NCI-H2171 treated with DMSO at 0.1 percent for 48 hours (cell line): ENCODE results near the gene FBXW2.
"Not testable (repeated sequence)": the region's sequence is repeated elsewhere in the genome, so short reads cannot be mapped to it uniquely, and the experiment has no call there.

Experiments
- DNase-seq: peaks from one replicate; lab custom pipeline; 2025; lab: John Stamatoyannopoulos, UW

The FBXW2 gene, protein sequence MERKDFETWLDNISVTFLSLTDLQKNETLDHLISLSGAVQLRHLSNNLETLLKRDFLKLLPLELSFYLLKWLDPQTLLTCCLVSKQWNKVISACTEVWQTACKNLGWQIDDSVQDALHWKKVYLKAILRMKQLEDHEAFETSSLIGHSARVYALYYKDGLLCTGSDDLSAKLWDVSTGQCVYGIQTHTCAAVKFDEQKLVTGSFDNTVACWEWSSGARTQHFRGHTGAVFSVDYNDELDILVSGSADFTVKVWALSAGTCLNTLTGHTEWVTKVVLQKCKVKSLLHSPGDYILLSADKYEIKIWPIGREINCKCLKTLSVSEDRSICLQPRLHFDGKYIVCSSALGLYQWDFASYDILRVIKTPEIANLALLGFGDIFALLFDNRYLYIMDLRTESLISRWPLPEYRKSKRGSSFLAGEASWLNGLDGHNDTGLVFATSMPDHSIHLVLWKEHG

DNA sequence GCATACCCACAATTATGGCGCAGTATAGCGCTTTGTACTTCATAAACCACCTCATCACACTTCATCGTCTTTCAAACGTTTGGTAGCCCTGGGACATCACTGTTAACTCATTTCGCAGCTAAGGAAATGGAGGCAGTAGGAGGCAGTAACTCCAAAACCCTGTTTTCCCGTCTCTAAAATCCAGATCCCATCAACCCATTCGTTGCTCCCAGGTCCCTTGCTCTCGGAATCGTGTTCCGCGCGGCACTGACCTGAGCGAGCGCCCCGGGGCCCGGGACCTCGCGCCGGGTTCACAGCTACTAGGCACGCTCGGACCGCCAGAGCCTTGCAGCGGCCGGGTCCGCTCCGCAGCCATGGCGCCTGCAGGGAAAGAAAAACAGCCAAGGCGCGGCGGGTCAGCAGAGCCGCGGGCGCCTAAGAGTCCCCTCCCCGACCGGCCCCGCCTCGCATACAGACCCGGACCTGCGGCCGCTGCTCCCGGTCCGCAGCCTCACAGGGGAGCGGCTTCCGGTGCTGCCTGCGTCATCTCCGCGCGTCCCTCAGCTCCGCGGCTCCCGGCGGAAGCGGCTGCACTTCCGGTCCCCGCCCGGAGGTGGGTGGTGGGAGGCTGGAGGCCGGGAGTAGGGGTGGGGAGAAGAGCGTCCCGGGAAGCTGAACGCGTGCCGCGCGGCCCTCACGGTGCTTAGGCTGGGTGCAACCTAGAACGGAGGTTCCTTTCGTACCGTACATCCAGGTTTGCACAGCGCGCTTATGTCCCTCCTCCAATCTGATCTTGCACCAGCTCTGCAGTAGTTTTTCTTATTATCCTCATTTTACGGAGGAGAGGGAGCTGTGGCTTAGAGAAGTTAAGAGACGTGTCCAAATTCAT is at the start of gene FBXW2:
Gene FBXW2, minus strand, starts transcription at position 519 of the 868 bp plus-strand sequence. CDS start 5,158 bp downstream, outside the sequence.
- DNase-seq, result peak; percentile 88

DNA sequence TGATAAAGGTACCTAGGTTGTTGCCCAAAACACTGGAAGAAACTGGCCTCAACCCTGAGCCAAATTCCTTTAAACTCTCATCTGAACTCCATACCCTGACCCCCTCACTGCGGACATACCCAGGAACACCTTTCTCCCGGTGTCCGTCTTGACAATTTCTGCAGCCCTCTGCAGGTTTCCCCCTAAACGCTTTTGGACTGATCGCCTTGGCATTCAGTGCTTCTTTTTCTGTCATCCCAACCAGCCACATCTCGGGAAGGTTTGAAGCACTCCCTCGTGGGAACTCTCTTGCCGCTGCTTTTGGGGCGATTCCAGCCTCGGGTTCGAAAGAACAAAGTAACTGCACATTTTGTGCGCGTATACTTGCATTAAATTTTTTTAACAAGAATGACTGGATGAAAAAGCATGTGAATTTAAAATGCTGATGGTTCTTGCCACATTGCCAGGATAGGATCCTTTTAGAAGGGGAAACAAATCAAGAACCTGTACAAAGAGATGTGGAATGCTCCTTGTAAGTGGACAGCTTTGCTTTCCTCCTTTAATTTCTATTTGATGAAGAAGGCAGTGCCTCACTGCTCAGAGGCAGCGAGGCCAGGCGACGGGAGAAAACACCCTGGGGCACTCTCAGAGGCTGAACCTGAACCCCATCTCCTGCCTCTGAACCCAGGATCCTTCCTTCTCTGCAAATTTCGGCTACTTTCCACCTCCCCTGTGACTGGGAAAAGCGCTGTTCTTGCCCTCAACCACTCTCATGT is 48.9 kb upstream of the FBXW2 start:
- DNase-seq, result no peak

DNA sequence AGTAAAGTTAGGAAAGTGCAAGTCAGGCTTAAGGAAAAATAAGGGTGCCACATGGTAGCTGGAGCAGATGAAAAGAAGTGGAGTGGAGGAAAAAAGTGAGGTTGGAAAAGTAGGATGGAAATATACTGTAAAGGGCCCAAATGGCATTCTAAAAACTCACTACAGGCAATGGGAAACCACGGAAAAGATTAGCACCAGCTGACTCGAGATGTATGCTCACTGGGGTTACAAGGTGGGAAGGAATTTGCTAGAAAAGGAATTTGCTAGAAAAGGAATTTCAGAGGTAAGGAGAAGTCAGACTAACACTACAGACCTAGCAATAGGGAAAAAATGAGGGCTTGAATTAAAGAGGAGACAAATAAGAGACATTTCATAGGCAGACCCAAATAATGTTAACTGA is 45.9 kb upstream of the FBXW2 start:
- DNase-seq, result no peak

DNA sequence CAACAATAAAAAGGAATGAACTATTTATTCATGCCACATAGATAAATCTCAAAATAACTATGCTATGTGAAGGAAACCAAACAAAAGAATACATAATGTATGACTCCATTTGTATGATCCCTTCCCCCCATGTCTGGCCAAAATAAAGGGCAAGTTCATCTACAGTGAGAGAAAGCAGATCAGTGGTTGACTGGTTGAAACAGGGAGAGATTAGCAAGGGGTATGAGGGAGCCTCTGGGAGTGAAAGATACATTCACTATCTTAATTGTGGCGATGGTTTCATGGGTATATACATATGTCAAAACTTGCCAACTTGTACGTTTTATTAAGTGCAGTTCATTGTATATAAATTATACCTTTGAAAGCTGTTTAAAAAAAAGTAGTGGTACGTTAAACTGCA is 44.7 kb upstream of the FBXW2 start:
- no peak for DNase-seq

DNA sequence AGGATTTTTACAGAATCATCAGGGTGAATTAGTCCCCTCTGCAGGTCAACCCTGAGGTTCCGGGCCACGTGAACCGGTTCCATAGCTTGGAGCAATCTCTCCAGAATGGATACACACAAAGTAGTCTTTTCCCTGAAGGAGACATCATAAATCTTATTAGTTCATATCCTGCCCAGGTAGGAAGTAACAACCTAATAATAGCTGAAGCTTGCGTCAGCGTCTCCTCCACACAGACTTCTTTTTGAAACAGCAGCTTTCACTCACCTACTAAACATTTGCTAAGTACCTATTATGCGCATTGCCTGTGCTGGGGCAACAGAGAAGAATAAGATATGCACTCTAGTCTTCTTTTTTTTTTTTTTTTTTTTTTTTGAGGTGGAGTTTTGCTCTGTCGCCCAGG is 40.1 kb upstream of the FBXW2 start:
- no peak for DNase-seq

DNA sequence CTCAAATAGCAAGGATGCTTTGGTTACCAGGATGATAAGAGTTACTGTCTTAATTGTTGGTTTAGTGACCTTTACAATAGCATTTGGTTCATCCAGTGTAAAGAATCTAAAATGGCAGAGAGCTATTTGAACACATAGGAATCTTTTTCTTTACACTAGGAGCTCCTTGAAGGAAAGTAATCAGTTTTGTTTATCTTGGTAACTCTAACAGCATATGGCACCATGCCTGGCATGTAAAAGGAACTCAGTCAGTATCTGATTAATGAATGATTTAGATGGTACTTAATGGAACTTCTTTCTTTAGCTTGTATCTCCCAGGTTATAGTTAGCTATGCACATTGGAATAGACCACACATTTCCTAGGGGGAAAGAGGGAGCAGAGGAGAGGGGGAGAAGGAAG is 39.6 kb upstream of the FBXW2 start:
- DNase-seq, result no peak

DNA sequence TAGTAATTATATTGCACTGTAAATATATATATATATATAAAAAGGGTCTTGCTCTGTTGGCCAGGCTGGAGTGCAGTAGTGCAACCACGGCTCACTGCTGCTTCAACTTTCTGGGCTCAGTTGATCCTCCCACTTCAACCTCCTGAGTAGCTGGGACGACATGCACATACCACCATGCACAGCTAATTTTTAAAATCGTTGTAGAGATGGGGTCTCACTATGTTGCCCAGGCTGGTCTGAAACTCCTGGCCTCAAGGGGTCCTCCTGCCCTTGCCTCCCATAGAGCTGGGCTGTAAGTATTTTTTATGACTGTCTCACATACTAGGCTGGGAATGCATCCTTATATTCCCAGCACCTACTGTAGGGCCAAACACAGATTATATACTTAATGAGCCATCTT is 37.6 kb upstream of the FBXW2 start:
- no peak for DNase-seq

DNA sequence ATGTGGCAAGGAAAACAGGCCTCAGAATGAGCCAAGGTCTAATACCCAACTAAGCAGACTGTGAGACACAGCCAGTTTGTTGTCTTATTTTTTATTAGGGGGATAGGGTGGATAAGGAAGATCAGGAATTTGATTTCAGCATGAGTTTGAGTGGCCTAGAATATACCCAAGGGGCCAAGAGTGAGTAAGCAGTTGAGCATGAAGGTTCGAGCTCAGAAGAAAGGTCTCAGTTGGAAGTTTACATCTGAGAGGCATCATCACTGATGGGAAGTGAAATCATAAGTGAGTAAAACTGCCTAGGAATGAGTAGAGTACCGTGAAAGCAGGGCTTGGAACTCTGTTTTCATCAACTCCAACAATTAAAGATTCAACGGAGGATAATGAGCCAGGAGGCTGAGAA is 36.9 kb upstream of the FBXW2 start:
- DNase-seq, result no peak

DNA sequence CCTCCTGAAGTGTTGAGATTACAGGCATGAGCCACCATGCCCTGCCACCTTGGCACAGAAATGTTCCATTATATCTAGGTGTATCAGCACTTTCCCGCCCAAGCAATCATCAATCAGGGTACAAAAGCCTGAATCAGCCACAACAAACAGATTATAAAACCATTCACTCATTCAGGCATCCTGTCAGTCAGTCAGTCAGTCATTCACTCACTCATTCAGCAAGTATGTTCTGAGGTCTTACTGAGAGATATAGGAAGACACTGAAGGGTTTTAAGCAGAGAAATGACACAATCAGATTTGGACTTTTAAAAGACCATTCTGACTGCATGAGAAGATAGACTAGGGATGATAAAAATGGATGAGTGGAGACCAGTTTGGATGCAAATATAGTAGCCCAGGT is 36.4 kb upstream of the FBXW2 start:
- DNase-seq, result no peak

DNA sequence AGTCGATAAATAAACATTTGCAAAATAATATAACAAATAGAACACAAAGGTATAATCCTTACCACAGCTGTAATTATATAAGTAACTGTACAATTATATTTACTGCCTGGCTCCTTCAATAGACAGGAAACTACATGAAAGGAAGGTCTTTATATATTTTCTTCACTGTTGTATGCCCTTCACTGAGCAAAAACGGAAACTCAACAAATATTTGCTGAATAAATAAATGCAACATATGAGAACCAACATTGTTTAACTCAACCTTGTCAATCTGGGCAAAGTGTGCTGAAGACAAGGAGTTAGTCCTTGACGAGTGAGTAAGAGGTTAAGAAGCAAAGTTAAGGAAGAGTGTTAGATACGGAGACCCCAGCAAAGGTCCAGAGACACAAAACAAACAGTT is 26.9 kb upstream of the FBXW2 start:
- no peak for DNase-seq

DNA sequence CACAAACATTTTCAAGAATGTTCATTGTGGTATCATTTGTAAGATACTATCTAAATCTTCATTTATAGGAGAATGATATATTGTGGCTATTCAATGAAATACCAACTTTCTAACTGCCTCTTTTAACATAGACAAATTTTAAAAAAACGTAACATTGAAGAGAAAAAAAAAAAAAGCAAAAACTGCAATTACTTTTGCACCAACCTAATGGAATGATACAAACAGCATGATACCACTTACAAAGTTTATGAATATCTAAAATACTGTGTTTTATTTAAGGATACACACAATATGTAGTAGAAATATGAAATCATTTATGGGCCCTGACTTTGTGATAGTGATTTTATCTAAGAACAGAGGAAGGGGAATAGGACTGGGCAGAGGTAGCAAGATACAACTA is 25.4 kb upstream of the FBXW2 start:
- no peak for DNase-seq

DNA sequence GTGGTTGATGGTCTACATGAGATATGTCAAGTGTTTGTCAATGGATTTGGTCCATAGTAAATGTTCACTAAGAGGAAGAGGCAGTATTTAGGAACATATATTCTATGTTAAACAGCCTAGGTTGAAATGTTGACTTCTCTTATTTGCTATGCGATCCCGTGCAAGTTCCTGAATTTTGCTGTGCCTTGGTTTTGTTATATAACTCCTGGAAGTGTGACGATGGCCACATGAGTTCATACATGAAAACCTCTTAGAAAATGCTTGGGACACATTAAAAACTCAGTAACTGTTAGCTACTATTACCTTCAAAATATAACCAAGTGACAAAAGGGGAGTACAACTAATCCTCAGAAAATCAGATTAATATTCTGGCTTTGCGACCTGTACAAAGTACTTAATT is 21.9 kb upstream of the FBXW2 start:
- DNase-seq, result no peak

DNA sequence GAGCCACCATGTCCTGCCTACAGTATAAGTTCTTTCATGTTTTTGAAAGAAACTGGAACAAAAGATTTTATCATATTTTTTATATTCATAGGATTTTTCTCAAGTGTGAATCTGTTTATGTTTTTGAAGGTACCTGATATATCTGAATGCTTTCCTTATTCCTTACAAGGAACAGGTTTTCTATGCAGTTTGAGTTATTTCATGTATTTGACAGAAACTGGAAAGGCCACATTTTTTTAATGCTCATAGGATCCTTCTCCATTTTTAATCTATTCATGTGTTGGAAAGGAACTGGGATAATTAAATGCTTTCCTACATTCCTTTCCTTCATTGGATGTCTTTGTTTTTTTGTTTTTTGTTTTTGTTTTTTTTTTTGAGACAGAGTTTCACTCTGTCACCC is 15.7 kb upstream of the FBXW2 start:
- DNase-seq, result no peak

DNA sequence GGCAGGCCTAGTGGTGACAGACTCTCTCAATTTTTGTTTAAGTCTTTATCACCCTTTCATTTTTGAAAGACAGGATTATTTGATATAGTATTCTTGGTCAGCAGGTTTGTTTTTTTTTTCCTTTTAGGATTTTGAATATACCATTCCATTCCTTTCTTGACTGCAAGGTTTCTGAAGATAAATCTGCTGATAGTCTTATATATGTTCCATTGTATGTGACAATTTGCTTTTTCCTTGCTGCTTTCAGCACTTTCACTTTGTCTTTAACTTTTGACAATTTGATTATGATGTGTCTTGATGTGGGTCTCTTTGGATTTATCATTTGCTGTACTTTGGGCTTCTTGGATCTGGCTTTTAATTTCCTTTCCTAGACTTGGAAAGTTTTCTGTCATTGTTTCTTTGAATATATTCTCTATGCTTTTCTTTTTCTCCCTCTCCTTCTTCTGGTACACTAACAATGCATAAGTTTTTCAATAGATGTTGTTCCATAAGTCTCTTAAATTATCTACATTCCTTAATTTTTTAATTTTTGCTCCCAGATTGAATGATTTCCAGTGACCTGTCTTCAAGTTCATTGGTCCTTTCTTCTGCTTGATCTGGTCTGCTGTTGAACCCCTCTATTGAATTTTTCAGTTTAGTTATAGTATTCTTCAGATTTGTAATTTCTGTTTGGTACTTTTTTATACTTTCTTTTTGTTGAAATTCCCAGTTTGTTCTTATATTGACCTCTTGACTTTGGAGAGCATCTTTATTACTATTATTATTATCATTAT is 14.6 kb upstream of the FBXW2 start:
- DNase-seq, result no peak

DNA sequence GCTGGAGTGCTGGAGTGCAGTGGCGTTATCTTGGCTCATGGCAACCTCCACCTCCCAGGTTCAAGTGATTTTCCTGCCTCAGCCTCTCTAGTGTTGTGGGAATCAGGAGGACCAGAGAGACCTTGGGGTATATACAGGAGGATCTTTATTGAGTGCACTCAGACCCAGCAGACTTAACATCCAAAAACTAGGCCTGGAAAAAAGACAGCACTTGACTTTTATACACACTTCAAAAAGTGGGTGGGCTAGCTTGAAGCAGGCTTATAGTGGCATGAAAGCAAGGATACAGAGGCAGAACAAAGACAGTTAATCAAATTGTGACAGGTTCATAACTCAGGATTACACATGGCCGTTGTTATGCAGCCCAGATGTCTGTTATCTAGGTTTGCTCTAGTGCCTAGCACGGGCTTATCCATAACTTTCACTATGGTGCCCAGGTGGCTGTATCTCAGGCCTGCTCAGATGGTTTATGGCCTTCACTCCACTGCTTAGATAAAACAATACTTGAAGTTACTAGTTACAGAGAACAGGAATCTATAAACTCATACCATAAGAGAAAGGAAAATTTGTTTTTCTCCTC is 11.7 kb upstream of the FBXW2 start:
- DNase-seq, result not testable (repeated sequence)

DNA sequence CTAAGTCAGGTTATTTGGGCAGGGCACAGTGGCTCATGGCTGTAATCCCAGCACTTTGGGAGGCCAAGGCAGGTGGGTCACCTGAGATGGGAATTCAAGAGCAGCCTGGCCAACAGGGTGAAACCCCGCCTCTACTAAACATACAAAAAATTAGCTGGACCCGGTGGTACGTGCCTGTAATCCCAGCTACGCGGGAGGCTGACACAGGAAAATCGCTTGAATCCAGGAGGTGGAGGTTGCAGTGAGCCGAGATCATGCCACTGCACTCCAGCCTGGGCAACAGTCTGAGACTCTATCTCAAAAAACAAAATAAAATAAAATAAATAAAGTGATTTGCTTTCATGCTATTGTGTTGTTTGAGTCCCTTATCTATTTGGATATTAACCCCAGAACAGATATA is 8.2 kb upstream of the FBXW2 start:
- no peak for DNase-seq

DNA sequence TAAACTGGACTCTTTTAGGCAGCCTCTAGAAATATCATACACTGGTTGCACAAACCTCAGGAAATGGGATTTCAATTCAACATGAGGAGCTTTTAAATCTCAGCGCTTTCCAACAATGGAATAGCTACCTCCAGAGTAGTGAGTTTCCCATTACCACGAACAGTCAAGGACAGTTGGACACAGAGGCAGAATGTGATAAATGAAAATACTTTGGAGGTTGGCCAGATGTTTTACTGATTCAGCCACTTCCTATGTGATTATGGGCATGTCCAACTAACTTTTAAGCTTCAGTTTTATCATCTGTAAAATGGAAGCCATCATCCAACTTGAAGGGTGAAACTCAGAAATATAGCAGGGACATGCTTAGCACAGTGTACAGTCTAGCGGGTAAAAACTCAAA is 2.1 kb downstream of the FBXW2 start:
- no peak for DNase-seq

DNA sequence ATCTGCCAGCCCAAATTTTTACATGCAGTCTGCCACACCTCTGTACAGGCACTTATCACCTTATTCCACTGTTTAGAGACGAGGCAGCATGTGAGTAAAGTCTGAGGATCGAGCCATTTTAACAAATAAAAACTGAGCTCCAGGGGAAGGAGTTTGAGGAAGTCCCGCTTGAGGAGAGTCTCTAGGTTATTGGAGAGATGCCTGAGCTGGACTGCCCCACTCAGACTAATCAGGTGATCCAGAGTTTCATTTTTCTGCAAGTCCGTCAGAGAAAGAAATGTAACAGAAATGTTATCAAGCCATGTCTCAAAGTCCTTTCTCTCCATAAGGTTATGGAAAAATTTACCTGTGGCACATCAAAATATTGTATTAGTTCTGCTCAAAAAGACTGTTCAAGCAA is 5.3 kb downstream of the FBXW2 start:
- DNase-seq, result no peak

DNA sequence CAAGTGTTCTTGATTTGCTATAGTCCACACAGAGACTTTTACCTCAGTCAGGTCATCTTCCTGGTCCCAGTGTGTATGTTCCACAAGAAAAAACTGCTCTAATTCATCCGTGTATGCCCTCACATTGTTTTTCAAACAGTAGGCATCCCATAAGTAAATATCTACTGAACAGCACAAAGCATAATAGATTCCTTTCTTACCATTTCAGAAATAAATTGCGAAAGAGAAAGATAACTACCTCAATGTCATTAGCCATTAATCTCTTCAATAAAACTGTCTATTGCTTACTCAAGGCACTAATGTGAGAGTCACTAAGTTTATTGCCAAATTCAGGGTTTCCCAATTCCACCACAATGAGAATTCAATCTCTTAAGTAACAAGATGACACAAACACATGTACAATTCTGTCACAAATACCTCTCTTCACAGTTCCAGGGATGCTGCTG is 9.6 kb downstream of the FBXW2 start:
- DNase-seq, result no peak

DNA sequence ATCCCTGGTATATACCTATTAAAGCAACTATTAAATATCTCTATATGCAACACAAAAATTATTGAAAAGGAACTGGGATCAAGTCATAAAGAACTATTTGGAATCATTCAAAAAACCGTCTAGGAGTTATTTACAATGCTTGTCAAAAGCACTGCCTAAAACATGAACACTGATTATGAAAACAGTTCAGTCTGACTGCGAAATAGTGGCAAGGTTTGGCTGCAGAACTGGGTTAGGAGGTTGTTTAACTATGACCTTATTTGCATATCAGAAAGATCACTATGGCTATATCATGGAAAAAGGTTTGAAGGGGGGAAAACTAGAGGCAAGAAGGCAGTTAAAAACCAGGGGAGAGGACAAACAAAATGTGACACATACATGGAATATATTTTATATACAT is 12.0 kb downstream of the FBXW2 start:
- no peak for DNase-seq

DNA sequence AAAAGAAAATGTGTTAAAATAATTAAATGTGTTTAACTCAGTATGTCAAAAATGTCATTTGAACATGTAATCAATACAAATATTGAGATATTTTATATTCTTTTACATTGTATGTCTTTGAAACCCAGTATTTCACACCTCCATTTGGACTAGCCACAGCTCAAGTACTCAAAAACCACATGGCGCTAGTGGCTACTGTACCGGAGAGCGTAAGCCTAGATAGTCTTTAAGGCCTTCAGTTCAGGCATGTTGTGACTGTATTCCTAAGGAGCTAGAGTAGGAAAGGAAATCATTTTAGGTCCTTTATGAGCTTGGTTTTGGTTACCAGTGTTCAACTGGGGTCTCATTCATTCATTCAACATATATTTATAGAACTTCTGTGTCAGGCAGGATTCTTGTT is 12.8 kb downstream of the FBXW2 start:
- no peak for DNase-seq
